RWPE2 (cell line): Measurements from ENCODE around the gene IL4I1.

ENCODE experiments used
- ATAC-seq: fragments of 200-7000 bp; cut with Tn5 transposase; 3 replicates; pipeline ENCODE4 v1.9.1; 2021; ENCODE audit warnings: low read depth
- DNase-seq: peaks from one replicate; pipeline ENCODE4 v3.0.0-alpha.2; 2020; ENCODE audit warnings: low spot score
- H3K27ac ChIP-seq: fragments of 450-650 bp; 2 replicates; pipeline ENCODE4 v1.5.1; 2017; ENCODE audit warnings: mild to moderate bottlenecking; ENCODE audit not compliant: poor library complexity, severe bottlenecking
- H3K27me3 ChIP-seq: fragments of 250-450 bp; sonication (Bioruptor Pico); 2 replicates; pipeline ENCODE4 v1.5.1; 2021; ENCODE audit warnings: mild to moderate bottlenecking, moderate library complexity; ENCODE audit not compliant: insufficient read depth, poor library complexity, severe bottlenecking
- H3K36me3 ChIP-seq: fragments of 250-450 bp; sonication (Bioruptor Pico); 2 replicates; pipeline ENCODE4 v1.5.1; 2020; ENCODE audit warnings: low read depth, mild to moderate bottlenecking, moderate library complexity
- H3K4me1 ChIP-seq: fragments of 250-450 bp; sonication (Bioruptor Pico); 2 replicates; pipeline ENCODE4 v1.5.1; 2021; ENCODE audit warnings: mild to moderate bottlenecking, moderate library complexity; ENCODE audit not compliant: insufficient read depth, poor library complexity, severe bottlenecking
- H3K4me3 ChIP-seq: fragments of 250-450 bp; sonication (Bioruptor Pico); 2 replicates; pipeline ENCODE4 v1.5.1; 2021; ENCODE audit warnings: mild to moderate bottlenecking, moderate library complexity; ENCODE audit not compliant: severe bottlenecking
- H3K9me3 ChIP-seq: fragments of 250-450 bp; sonication (Bioruptor Pico); 2 replicates; pipeline ENCODE4 v1.5.1; 2021; ENCODE audit warnings: mild to moderate bottlenecking, moderate library complexity; ENCODE audit not compliant: severe bottlenecking
- CTCF ChIP-seq: fragments of 450-650 bp; IDR thresholded peaks from one replicate; pipeline ENCODE4 v1.5.1; 2017; ENCODE audit warnings: mild to moderate bottlenecking, moderate library complexity; ENCODE audit not compliant: poor library complexity, severe bottlenecking

The IL4I1 gene

GRCh38 chr19:49932041-49932451 is 35.4 kb upstream of the IL4I1 start:
- peak overlapping the region; percentile 78 for H3K27ac ChIP-seq

GRCh38 chr19:49931293-49932040 is 34.8 kb upstream of the IL4I1 start:
- ATAC-seq (no peak), DNase-seq (no peak)
- Histone ChIP-seq H3K4me3 (no peak overlapping the region), H3K4me1 (peaks cover 11% of the 10 kb centered on the region), H3K27ac (peak overlapping the region; percentile 78), H3K27me3 (no peaks in the 10 kb centered on the region), H3K36me3 (peaks cover 25% of the 10 kb centered on the region), H3K9me3 (no peaks in the 10 kb centered on the region)
- no peak for TF ChIP-seq CTCF

More at GRCh38 chr19:49932041-49932451, 35.4 kb upstream of the IL4I1 start:
- no peak overlapping the region for H3K4me3 ChIP-seq
- no peaks in the 10 kb centered on the region for H3K9me3 ChIP-seq
- H3K27me3 ChIP-seq = no peaks in the 10 kb centered on the region
- H3K4me1 ChIP-seq = peaks cover 11% of the 10 kb centered on the region
- peaks cover 20% of the 10 kb centered on the region for H3K36me3 ChIP-seq
- TF ChIP-seq CTCF = no peak
- ATAC-seq (peak; percentile 72), DNase-seq (no peak)

GRCh38 chr19:49930483-49931011 is 33.9 kb upstream of the IL4I1 start:
- Histone ChIP-seq H3K27ac (peak overlapping the region; percentile 78), H3K27me3 (no peaks in the 10 kb centered on the region), H3K36me3 (peaks cover 35% of the 10 kb centered on the region), H3K9me3 (no peaks in the 10 kb centered on the region), H3K4me3 (no peak overlapping the region), H3K4me1 (peaks cover 11% of the 10 kb centered on the region)
- ATAC-seq (no peak), DNase-seq (no peak)
- no peak for TF ChIP-seq CTCF

- Histone ChIP-seq H3K27ac (peak overlapping the region; percentile 78), H3K36me3 (peaks cover 42% of the 10 kb centered on the region), H3K4me3 (peak overlapping the region; percentile 70), H3K9me3 (no peaks in the 10 kb centered on the region), H3K4me1 (peaks cover 11% of the 10 kb centered on the region), H3K27me3 (no peaks in the 10 kb centered on the region)
- peak; percentile 67 for ATAC-seq
- DNase-seq = peak; percentile 93
- TF ChIP-seq CTCF = no peak
These were observed 33.2 kb upstream of the IL4I1 start for GRCh38 chr19:49929611-49930482.
